GM21447 (cell line): ENCODE measurements around the gene POFUT2.

Source experiments
- ATAC-seq: cut with Tn5 transposase; IDR thresholded peaks from one replicate; pipeline ENCODE4 v1.9.1; 2021; ENCODE audit not compliant: unreplicated experiment

POFUT2 gene

DNA sequence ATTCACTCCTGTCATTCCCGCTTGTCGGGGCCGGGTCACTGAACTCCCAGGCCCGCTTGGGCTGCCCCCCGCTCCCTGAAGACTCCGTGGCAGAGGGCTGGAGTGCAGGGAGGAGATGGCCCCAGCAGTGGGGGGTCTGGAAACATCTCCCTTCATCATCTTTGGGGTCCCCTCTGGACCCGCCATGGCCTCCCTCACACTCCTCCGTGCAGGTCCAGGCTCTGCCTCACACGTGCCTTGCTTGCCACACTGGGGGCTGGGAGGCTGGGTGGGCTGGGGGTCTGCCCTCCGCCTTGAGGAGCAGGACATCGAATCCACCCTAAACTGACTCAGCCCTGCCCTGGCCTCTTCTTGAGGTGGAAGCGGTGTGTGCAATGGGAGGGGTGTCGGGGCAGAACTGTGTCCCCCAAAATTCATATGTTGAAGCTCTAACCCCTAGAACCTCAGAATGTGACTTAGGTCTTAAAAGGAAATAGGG is 35.2 kb downstream of the POFUT2 start:
- no peak for ATAC-seq

GRCh38 chr21:45251635-45252447 is 35.9 kb downstream of the POFUT2 start:
- no peak for ATAC-seq

DNA sequence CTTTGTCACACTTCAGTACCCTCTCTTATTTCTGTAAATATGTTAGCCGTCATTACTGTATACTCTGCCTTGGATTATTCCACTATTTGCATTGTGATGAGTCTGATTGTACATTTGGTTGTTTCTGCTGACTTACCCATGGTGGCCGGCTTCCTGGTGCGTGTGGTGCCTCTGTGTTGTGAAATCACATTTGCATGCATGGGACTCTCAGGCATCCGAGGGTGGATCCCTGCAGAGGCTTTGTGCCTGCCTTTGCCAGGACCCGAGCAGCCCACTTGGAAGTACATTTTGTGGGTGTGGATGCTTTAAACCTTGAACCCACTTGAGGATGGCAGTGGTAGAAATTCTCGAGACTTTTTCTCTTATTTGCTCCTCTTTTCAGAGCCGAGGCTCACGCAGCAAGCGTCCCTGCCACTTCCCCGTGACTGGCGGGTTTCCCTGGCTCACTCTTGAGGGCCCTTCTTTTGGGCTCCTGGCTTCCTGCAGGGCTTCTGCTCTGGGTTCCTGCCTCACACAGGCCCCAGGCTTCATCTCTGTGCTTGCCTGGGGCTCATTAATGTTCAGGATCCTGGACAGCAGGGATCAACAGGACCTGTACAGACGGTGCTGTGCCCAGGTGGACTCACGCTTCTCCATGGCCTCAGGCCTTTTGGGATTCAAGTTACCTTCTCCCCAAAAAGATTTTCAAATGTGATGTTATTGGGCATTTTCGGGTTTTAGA is 36.6 kb downstream of the POFUT2 start:
- no peak for ATAC-seq

DNA sequence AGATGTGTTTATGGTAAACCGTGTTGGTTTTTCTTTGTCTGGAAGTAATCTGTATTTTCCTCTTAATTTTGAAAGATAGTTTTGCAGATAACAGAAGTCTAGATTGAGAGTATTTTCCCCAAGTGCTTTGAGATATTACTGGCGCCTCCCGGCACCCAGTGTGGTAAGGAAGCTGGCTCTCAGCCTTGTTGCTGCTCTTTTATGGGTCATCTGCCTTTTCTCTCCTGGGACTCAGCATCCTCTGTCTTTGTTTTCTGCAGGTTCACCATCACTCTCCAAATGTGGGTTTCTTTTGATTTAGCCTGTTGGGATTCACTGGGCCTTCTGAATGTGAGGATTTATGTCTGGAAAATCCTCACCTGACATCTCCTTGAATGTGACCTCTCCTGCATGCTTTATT is 37.4 kb downstream of the POFUT2 start:
- no peak for ATAC-seq

- ATAC-seq, result no peak
Measured at GRCh38 chr21:45249626-45250025, 38.1 kb downstream of the POFUT2 start.

GRCh38 chr21:45248893-45249381 is 38.8 kb downstream of the POFUT2 start:
- no peak for ATAC-seq

- no peak for ATAC-seq
Measured at GRCh38 chr21:45248301-45248892, 39.3 kb downstream of the POFUT2 start.

DNA sequence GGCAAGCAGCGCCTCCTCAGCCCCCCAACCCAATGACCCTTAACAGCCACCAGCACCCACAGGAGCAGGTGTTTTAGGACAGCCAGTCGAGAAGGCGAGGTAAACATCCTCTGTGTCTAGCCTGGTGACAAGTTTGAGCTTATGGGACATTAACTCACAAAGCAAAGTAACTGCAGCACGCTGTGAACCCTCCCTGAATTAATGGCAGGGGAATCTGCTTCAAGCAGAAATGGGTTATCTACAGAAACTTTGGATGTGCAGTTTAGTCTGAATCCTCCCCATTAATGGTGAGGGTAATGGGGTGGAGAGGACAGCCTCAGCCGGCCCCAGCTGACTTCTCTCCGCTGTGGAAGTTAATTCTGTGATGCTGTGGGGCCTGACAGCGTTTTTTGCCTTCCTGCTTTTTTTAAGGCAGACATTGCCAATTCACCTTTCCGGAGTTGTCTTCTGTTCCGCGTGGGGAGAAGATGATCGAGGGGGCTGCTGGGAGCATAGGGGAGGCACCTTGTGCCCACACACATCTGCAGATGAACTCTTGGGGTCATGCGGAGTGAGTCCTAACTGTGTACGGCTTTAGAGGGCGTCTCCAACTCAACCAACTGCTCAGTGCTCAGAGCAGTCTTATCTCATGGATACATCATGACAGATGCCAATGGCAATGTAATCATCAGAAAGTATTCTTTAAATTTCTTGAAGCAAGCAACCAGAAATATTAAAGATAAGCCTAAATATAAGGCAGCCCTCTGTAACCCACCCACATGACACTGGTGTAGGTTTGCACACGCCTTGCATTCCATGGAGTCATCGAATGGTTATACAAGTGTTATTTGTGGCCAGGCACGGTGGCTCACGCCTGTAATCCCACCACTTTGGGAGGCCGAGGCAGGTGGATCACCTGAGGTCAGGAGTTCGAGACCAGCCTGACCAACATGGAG is 41.0 kb downstream of the POFUT2 start:
- ATAC-seq, result no peak

DNA sequence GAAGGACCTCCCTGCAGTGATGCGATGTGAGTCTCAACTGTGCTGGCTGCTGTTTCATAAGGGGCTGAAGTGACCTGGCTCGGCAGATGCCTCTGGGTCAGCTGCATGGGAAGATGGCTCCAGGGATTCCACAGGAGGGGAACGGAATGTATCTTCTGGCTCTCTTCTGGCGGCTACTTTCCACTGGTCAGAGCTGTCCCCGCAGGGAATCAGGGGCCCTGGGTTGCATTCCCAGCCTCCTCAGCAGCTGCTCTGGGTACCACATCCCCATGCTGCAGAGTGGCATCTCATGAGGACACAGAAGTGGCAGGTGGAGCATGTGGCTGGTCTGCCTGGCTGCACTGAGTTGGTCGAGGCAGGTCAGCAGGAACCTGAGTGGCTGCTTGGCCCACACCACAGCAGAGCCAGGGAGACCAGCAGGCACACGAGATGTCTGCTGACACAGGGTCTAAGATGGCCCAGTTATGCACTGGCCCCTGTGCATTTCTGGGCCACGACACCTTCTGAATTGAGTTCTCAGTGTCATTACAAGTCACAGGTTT is 42.8 kb downstream of the POFUT2 start:
- no peak for ATAC-seq

DNA sequence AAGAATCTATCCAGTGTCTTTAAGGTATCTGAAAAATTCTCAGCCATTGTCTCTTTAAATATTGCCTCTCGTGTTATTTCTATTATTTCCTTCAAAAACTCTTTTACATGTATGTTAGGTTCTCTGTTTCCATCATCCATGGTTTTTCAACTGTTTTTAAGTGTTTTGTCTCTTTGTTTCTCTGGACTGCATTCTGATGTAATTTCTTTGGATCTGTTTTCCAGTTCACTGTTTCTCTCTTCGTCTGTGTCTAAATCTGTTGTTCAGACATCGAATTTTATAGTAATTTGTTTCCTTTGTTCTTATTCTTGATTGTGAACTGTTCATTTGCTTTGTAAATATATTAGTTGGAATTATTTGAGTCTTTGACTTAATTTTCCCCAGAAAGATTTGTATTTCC is 44.1 kb downstream of the POFUT2 start:
- ATAC-seq, result no peak

DNA sequence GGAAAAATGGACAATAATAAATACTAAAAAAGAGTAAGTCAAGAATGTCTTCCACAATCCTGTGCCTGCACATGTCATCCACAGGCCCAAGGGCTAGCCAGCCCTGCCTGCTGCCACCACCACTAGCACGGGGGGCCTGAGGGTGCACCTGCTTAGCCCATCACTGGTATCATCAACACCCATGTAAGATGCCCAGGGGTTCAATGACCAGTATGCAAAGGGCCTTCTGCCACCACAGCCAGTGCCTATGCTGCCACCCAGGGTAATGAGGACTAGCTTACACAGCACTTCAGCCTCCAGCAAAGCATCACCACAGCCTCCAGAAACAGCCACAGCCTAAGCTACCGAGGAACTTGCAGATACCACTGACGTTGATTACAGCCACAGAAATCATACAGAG is 46.3 kb downstream of the POFUT2 start:
- ATAC-seq, result no peak

DNA sequence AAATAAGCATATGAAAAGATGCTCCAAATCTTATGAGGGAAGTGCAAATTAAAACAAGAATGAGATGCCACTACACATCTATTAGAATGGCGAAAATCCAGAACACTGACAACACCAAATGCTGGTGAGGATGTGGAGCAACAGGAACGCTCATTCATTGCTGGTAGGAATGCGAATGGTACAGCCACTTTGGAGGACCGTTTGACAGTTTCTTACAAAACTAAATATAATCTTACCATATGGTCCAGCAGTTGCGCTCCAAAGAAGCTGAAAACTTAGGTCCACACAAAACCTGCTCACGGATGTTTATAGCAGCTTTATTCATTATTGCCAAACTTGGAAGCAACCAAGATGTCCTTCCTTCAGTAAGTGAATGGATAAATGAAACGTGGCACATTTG is 50.3 kb downstream of the POFUT2 start:
- no peak for ATAC-seq

DNA sequence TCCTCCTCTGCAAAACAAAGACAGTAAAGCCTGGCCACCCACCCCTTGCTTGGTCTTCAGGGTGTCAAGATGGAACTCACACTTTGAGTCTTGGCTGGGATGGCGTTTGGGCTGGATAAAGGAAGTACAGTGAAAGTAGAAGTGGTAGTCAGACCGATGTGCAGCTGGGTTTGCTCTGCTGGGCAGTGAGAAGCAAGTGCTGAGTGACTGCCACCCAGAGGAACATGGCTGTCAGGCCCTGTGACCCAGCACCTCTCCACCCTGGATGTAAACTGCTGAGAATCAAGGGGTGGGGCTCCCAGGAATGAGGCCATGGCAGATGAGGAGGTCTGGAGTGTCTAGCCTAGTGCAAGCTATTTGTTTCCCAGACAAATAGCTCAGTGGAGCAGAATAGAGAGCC is 51.2 kb downstream of the POFUT2 start:
- ATAC-seq, result no peak

DNA sequence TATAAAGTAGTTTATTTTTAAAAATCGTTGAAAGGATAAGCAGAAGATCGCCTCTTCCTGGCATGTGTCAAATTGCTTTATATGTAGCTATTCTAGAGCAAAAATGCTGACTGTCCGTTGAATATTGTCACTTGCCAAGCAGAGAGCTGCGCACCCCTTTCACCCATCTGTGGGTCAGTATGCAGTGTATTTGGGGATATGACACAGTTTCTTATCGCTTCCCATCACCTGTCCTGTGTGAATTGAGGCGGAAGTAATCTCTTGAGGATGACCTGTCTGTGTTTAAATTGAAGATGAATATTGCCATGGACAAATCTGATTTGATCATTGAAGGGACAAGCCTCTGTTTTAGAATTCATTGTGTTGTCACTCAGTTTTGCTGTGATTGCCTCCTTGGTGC is 52.2 kb downstream of the POFUT2 start:
- no peak for ATAC-seq

- ATAC-seq, result no peak
Measured at GRCh38 chr21:45234965-45235364, 52.7 kb downstream of the POFUT2 start.

DNA sequence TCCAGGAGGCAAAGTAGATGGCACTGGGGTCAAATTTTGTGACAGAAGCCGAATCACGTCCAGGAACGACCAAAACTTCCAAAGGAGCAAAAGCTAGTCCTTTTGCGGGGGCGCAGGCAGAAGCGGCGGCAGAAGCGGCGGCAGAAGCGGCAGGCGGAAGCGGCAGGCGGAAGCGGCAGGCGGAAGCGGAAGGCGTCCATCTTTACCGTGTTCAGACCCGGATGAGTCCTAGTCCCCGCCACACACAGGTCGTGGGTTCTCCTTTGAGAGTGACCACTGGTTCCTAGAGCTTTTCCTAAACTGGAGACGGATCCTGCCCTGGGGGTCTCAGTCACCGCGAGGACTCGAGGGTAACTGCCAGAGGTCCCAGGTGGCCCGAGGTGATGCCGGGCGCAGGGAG is 53.6 kb downstream of the POFUT2 start:
- ATAC-seq, result no peak

- no peak for ATAC-seq
Measured at GRCh38 chr21:45231705-45232104, 56.0 kb downstream of the POFUT2 start.

DNA sequence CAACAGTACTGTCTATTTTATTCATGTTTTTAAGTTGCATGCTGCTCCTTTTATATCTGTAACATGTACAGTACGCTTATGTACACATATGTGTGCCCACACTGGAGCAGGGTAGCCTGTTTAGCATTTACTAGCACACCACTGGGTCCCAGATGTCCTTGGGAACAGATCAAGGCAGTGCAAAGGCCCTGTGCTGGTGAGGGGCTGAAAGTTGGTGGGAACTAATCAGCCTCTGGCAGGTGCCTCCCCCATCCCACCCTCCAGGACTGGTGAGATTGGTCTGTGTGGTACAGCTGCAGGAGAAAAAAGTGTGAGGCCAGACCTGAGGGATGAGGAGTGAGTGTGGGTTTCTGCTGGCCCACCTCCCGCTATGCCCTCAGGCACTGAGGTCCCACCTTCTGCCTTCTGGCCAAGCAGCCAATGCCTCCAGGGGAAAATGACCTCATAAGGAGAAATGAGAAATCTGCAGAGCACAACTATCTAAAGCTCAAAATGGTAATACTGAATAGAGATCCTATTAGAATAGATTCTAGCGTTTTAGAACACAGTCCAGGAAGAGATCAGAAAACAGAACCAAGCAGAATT is 58.9 kb downstream of the POFUT2 start:
- ATAC-seq, result no peak

- no peak for ATAC-seq
Measured at GRCh38 chr21:45228171-45228641, 59.5 kb downstream of the POFUT2 start.

DNA sequence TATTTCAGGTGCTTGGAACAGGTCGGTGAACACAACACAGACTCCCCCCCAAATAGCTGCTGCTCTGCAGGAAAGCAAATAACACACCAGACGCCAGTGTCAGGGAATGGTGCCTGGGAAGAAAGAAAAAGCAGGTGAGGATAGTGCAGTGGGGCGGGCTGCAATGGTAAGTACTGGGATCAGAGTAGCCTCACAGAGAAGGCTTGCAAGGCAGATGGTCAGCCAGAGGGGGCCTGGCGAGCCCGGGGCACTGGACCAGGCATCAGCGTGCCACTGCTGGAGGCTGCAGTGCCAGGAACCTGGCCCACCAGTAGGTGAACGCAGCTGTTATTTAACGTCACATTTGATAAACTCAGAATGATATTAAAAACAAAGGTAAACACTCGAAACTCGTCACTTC is 60.0 kb downstream of the POFUT2 start:
- ATAC-seq, result no peak
